A673 (cell line): ENCODE results near the gene DDX54.

Experiments used
- CTCF ChIP-seq: fragments of 300-800, 200-600 bp; sonication (generic); conservative IDR thresholded peaks from 2 replicates; pipeline ENCODE4 v1.5.1; 2017; ENCODE audit warnings: low read depth, mild to moderate bottlenecking, antibody characterized with exemption, low read length, moderate library complexity, mixed read lengths
- EZH2 ChIP-seq: fragments of 200-600 bp; sonication (generic); IDR thresholded peaks from 2 replicates; pipeline ENCODE4 v1.6.1; 2017; ENCODE audit warnings: borderline replicate concordance, low read depth, mild to moderate bottlenecking, mixed read lengths, antibody characterized with exemption, low read length; ENCODE audit not compliant: poor library complexity, severe bottlenecking

- TF ChIP-seq CTCF (no peak), EZH2 (no peak)
These were observed 14.4 kb downstream of the DDX54 start for GRCh38 chr12:113170926-113171325.
